Colon (tissue), 2 donors: ENCODE measurements around the gene BRMS1.
"Not testable (repeated sequence)": the region's sequence is repeated elsewhere in the genome, so short reads cannot be mapped to it uniquely, and the experiment has no call there.

Experiments used
- FAIRE-seq: peaks from 2 replicates; lab custom pipeline; 2012; peaks lifted over from hg19 to GRCh38; lab: Jason Lieb, UNC
- donor health status: control.
- donor health status: control.

The BRMS1 gene

DNA sequence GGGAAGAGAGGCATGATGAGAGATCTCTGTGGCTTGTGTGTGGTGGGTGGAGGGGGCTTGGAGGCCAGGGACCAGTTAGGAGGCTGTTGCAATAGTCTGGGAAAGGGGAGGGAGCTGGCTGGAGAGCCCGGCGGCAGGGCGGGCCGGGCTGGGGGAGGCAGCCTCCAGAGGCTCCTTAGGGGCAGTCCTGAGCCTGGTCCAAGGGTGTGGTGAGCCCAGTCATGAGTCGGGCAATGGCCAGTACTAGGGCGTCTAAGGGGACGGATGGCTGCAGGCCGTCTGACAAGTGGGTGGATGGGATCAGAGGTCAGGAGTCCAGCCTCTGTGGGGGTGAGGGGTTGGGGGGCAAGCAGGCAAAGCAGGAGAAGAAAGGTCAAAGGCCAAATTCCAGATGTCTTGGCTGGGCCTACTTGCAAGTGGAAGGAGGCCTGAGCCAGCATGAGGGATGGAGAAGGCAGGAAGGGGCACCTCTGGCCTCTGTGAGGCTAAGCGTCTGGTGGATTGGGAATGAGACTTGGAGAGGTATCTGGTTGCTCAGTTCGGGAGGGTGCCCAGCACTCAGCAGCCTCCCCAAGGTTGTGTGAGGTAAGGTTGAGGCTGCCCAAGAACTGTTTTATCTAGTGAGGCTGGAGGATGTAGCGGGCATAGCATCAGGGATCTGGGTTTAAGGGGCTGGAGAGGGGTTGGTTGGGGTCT is 22.0 kb downstream of the BRMS1 start:
- FAIRE-seq: no peak

DNA sequence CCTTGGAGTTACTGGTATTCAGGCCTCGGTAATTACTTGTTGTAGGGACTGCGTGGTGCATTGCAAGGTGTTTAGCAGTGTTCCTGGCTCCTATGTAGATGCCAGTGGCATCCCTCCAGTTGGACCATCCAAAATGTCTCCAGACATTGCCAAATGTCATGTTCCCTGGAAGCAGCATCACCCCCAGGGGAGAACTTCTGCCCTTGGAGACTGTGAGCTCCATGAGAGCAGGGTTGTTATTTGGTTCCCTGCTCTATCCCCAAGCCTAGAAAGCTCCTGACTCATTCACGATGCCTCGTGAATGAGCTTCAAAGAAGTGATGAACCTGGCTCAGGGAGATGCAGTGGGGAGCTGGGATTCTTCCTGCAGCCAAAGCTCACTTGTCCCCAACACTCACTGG is 23.3 kb downstream of the BRMS1 start:
- FAIRE-seq: no peak

DNA sequence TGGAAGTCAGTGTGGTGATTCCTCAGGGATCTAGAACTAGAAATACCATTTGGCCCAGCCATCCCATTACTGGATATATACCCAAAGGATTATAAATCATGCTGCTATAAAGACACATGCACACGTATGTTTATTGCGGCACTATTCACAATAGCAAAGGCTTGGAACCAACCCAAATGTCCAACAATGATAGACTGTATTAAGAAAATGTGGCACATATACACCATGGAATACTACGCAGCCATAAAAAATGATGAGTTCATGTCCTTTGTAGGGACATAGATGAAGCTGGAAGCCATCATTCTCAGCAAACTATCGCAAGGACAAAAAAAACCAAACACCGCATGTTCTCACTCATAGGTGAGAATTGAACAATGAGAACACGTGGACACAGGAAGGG is 24.2 kb downstream of the BRMS1 start:
- not testable (repeated sequence) for FAIRE-seq

DNA sequence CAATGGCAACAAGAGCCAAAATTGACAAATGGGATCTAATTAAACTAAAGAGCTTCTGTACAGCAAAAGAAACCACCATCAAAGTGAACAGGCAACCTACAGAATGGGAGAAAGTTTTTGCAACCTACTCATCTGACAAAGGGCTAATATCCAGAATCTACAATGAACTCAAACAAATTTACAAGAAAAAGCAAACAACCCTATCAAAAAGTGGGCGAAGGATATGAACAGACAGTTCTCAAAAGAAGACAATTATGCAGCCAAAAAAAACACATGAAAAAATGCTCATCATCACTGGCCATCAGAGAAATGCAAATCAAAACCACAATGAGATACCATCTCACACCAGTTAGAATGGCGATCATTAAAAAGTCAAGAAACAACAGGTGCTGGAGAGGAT is 24.6 kb downstream of the BRMS1 start:
- FAIRE-seq: not testable (repeated sequence)

DNA sequence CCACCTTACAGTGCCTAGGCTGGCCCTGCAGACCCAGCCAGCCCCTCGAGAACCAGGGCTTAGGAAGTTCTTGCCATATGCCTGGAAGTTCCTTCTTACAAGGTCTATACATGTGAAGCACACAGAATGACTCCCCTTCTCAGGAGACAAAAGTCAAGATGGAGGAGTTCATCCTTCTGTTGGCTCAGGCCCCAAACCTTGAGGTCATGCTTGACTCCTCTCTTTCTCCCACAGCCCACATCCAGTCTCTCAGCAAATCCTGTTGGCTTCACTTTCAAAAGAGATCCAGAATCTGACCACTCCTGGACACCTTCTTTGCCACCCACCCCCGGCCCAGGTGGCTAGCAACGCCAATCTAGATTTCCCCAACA is 26.3 kb downstream of the BRMS1 start:
- no peak for FAIRE-seq

DNA sequence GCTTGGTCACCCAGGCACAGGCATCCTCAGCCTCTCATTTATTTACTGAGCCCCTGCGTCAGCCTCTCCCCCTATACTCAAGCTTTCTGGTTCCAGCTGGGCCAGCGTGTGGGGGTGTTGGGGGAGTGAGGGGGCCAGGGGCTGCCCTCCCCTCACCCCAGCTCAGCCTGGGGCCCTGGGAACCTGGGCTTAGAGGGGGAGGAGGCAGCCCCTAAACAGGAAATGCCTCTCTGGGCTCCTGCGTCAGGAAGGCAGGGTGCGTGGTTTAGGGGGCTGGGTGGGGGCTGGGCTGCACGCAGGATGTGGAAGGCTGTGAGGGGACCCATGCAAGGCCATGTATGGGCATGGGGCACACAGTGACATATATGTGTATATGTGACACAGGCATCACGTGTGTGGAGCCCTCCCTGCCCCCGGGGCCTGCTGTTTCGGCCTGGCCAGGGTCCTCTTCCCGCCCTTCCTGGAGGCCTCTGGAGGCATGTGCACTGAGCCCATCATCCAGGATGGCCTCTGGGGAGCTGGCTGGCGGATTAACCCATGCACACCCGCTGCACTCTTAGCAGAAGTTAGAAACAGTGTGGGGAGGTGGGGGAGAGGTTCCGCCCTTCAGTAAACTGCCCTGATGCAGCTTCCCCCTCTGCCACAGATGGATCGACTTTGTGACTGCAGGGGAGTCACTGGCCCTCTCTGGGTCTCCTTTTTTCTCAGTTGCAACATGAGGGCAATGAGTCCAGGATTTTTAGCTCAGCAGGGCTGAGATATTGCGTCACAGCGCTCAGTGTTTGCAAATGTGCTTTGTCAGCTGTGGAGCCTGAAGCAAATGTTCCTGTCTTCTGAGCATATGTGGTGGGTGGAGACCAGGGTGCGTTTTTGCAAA is 26.9 kb downstream of the BRMS1 start:
- no peak for FAIRE-seq

DNA sequence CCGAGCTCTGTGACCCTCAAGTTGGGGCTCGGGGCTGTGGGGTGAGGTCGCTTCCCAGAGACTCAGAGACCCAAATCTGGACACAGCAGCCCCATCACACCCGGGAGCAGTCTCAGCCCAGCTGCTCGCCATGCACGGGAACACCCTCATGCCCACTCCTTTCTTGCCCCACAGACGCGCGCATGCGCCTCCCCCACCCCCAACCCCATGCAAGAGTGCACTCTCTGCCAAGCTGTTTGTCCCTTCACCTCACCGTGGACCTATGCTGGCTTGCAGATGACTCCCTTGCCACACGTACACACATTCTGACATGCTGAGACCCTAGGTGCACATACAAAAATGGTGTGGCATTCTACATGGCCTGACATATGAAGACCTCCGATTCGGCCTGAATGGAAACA is 27.6 kb downstream of the BRMS1 start:
- no peak for FAIRE-seq

DNA sequence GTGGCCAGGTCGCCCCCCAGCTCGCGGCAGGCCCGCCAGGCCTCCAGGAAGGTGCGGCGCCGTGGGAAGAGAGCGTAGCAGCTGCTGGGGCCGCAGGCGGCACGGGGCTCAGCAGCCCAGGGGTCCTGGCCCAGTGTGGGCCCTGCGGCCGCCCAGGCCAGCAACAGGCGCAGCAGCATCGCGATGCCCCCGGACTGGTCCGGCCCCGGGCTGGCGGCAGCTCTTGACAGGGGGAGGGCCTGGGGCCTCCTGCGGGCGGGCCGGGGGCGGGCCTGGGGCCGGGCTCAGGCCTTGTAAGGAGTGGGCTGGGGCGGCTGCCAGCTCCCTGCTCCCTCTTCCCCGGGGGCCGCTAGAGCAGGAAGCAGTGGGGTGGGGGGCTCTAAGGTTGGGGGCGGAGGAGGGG is 28.1 kb downstream of the BRMS1 start, which contains the start of gene CD248:
Gene CD248 (minus strand): TSS at position 196 of the 403 bp plus-strand sequence. CDS start 17 bp downstream, at position 179.
- FAIRE-seq: no peak

DNA sequence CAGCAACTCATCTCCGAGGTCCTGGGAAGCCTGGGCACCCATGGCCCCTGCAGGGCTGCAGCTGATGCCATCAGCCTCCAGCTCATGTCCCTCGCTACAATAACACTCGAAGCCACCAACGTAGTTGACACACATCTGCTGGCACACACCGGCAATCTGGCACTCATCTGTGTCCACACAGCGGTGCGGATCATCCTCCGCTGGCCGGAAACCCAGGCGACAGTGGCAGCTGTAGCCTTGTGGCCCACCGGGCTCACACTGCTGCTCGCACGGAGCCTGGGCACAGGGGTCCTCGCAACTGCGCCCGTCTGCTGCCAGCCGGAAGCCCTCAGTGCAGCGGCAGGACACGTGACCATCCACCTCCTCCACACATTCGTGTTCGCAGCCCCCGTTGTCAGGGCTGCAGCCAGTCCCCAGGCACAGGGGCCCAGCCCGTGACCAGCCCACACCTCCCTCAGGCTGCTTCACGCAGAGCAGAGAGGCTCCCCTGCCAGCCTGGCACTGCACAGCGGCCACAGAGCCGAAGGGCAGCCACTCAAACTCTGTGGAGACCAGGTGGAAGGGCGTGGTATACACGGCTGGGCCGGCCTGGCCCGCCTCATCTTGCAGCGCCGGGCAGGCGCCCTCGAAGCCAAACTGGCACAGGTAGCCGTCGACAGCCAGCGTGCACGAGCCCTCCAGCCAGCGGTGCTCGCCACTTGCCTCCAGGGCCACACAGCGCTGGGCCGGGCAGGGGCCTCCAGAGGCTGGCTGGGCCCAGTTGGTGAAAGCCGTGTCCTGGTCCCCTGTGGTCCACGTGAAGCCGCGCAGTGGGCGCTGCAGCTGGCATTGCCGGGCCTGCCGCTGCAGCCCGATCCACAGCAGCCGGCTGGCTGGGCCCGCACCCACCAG is 28.7 kb downstream of the BRMS1 start:
- FAIRE-seq: no peak

DNA sequence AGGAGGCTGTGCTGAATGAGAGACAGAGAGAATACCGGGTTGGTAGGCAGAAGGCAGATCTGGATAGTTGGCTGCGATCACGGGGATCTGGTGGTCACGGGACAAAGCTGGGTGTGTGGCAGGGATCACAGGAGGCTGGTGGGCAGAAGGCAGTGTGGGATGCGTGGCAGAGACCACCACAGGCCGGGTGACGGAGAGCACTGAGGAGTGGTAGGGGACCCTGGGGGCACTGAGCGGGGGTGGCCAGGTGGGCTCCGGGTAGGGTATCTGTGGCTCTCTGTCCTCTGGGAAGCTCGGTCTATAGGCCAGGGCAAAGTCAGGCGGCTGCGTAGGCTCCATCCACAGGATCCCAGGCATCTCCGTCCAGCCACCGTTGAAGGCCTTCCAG is 29.4 kb downstream of the BRMS1 start:
- no peak for FAIRE-seq

DNA sequence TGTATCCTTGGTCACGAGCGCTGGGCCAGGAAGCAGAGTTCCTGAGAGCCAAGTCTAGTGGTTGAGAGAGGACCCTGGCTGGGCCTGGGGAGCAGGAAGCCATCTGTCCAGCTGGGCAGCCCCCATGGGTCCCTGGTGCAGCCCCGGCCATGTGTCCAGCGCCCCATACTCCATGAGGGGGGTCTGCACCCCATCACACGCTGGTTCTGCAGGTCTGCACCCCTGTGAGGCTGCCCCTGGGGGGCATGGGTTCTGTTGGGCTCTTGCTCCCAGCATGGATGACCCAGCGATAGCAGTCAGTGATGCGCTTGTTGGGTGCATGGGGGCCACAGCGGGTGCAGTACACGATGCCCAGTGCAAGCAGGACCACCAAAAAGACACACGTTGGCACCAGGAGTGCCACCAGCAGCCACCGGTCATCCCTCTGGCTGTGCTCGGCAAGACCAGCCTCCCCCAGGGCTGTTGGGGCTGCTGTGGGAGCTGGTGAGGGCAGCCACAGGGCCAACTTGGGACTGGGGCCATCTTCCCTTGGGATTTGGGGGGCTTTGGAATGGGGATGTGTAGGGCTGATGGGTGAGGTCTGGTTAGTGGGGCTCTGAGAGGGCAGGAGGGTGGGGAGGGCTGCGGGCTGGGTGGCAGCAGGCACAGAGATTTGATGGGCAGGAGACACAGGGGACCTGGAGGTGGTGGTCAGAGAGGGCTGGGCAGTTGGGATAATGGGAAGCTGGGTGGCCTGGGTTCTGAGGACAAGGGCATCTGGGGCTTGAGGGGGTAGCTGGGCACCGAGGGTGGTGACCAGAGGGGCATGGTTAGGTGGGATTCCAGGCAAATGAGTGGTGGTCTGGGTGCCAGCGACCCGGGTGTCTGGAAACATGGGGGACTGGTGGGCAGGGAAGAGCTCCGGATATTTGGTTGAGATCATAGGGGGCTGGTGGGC is 30.1 kb downstream of the BRMS1 start:
- FAIRE-seq: no peak

DNA sequence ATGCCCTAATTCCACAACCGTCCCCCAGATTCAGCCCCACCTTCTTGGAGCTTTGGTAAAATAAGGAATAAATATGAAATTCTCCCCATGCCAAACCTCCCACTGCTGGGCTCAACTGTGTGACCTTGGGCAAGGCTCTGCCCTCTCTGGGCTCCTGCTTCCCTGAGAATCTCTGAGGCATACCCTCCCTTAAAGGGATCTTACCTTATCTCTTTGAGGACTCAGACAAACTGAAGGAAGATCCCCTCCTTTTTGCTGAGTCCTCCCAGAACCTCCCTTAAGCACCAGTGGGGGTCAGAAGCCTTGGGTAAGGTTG is 30.8 kb downstream of the BRMS1 start:
- no peak for FAIRE-seq

DNA sequence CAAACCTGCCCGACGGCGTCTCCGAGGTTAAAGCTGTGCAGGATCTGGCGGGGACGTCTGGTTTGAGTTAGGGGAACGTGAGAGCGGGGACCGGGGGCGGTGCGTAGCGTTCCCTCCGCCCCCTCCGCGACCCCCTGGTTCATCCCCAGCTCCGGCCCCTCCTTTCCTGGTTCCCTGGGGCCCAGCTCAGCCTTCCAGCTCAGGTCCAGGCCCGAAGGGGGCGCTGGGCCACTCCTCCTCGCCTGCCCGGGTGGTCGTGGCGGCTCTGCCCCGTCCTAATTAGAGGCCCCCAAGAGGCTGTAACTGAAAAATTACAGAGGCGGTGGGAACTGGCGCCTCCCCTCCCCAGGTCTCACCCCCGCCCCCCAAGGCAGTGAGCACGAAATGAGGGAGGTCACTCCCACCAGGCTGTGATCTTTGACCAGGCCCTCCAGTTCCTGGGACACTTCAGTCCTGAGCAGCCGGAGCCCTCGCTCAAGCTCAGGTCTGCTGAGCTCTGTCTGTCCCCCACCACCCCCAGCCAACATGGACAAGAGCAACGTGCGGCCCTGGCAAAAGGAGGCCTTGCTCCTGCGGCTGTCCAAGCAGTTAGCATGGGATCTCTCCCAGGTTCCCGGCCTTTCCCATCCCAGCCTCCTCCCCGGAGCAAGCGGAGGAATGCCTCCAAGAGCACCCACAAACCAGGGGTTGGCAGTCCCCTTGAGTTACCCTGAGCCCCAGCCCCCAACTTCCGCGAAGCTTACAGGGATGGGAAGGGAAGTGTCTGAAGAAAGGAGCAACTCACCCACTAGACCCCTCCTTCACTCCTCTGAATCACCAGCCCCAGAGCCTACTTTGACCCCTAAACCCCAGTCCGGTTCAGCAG is 31.4 kb downstream of the BRMS1 start:
- FAIRE-seq: no peak

DNA sequence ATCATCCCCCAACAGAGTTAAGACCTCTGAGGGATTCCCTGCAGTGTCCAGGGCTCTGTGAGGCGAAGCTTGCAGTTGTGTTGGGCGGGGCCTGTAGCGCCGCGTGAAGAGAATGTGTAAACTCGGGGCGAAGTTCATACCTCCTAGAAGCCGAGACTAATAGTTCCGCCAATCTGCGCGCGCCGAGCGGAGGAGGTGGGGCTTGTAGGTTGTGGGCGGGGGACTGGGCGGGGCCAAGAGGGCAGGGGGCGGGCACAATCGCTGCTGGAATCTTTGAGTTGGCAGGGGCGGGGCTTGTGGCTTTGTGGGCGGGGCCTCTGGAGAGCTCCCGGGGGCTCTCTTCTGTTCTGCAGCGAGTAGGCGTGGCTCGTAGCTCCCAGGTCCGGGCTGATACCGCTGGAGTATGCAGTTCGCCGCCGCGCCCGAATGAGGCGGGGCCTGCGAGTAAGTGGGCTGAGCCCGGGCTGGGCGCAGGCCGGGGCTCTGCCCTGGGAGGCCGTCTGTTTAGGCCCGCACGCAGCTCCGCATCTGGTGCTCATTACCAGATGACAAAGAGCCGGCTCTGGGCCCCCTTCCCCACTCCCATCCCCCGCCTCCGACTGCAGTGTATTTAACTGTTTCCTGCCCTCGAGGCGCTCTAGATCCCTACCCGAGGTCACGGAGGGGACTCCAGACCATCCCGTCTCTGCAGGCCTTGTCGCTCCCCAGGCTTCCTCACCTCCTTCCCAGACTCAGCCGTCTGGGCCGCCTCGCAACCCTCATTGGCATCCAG is 32.2 kb downstream of the BRMS1 start:
- no peak for FAIRE-seq

DNA sequence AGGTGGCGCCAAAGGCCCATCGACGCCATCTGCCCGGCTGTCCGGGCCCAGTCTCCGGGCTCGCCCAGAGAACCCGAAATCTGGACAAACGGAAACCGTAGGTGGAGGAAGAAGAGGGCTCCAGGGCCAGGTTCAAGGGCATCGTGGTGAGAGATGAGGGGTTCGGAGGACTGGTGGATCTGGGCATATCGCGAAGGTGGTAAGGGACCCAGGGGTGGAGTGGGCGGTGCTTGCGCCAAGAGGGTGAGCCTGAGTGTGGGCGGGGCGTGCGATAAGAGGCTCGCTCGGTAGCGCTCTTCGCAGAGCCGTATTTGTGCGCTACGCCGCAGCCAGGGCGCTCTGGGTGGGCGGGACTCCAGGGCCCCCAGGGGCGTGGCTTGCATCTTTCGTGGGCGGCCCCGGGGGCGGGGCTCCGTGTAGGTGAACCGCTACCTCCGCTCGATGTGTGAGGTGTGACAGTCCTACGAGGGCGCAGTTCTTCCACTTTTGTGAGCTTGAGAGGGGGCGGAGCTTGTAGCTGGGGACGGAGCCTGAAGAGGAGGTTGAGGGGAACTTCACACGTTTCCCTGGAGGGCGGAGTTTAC is 32.8 kb downstream of the BRMS1 start:
- FAIRE-seq: no peak

DNA sequence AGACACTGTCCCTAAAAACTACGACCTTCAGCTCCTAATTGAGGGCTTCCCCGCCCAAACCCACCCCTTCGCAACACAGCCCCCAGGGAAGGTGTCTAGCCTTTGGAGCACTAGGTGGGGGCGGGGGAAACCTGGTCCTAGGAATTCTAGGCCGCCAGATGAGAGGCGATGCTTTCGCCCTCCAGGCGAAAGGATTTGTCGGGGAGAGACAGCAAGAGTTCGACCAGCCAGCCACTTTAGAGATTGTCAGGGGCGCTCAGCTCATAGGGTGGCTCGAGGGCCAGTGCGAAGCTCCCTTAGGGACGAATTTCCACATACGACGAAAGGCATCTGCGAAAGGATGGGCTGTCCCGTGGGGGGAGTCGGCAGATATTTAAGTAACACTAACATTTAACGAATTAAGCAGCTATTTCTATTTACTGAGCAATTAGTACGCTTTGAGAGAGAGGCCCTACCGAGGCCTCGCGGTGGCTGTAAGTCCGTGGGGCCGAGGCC is 33.4 kb downstream of the BRMS1 start:
- FAIRE-seq: no peak

DNA sequence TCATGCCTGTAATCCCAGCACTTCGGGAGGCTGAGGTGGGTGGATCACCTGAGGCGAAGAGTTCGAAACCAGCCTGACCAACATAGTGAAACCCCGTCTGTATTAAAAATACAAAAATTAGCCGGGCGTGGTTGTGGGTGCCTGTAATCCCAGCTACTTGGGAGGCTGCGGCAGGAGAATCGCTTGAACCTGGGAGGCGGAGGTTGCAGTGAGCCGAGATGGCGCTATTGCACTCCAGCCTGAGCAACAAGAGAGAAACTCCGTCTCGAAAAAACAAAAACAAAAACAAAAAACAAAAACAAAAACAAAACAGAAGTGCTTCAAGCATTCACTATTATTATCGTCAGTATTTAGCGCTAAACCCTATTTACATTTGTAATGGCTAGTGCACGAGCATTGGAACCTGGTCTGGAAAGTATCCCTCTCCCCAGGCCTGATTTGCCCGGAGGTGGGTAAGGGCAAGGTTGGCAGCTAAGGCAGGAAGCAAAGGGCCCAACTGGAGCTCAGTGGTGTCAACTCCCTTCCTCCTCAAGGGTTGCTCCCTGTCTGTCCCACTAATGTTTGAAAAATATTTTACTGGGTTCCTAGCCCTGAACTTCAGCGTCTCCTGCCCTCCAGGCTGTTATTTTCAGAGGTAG is 34.0 kb downstream of the BRMS1 start:
- not testable (repeated sequence) for FAIRE-seq

DNA sequence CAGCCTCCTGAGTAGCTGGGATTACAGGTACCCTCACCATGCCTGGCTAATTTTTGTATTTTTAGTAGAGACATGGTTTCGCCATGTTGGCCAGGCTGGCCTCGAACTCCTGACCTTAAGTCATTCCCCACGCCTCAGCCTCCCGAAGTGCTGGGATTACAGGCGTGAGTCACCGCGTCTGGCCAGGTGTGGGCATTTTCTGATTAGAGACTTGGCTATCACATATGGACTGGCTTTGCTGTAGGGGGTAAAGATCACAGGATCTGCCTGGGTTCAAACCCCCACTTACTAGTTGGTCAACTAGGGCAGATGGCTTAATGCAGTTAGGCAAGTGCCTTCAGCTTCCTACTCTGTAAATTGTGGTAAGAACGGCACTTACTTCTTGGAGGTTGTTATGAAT is 34.6 kb downstream of the BRMS1 start:
- no peak for FAIRE-seq

DNA sequence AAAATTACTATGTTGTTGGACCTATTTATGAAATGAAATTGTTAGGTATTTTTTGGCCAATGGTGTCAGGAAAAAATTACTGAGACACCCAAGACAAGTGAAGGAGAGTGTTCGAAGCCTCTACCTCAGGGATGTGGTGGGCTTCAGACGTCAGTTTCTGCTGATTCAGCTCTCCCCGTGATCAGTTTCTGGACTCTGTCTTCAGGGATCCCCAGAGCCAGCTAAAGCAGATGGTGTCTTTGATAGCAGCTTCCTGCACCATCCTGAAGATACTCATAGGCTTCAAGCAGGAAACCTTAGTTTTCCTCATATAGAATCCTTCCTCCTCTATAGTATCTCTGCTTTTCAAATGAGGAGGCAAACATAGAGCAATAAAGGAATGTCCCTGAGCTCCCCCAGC is 35.4 kb downstream of the BRMS1 start:
- no peak for FAIRE-seq
